OCI-LY1 (cell line): ENCODE results near the gene BLM.

Experiments used
- H2AFZ ChIP-seq: fragments of 200-600 bp; sonication (generic), shearing (Covaris generic); 2 replicates; pipeline ENCODE4 v1.6.0; 2014; ENCODE audit warnings: antibody characterized with exemption, mild to moderate bottlenecking, low read length
- H3F3A ChIP-seq: fragments of 200-600 bp; sonication (generic), shearing (Covaris generic); 2 replicates; pipeline ENCODE4 v1.6.0; 2014; ENCODE audit warnings: mild to moderate bottlenecking, antibody characterized with exemption, low read length, moderate library complexity; ENCODE audit not compliant: insufficient read depth
- H3K27ac ChIP-seq: fragments of 200-600 bp; sonication (generic); 2 replicates; pipeline ENCODE4 v1.5.1; 2014; ENCODE audit warnings: low read length, mixed run types, mild to moderate bottlenecking, low read depth; ENCODE audit not compliant: poor library complexity, severe bottlenecking
- H3K27me3 ChIP-seq: fragments of 200-600 bp; sonication (generic); 2 replicates; pipeline ENCODE4 v1.6.0; 2014; ENCODE audit warnings: antibody characterized with exemption, mild to moderate bottlenecking, low read length, moderate library complexity; ENCODE audit not compliant: insufficient read depth
- H3K36me3 ChIP-seq: fragments of 200-600 bp; sonication (generic); 2 replicates; pipeline ENCODE4 v1.6.1; 2014; ENCODE audit warnings: mild to moderate bottlenecking, antibody characterized with exemption, low read length, moderate library complexity, mixed read lengths; ENCODE audit not compliant: insufficient read depth
- H3K4me1 ChIP-seq: fragments of 200-600 bp; sonication (generic); 2 replicates; pipeline ENCODE4 v1.5.1; 2014; ENCODE audit warnings: mild to moderate bottlenecking, low read length, moderate library complexity; ENCODE audit not compliant: insufficient read depth, severe bottlenecking
- H3K4me2 ChIP-seq: fragments of 200-600 bp; sonication (generic), shearing (Covaris generic); 2 replicates; pipeline ENCODE4 v1.6.1; 2014; ENCODE audit warnings: low read length
- H3K4me3 ChIP-seq: fragments of 200-600 bp; sonication (generic); 2 replicates; pipeline ENCODE4 v1.5.1; 2014; ENCODE audit warnings: low read length, low read depth, mild to moderate bottlenecking, mixed read lengths; ENCODE audit not compliant: poor library complexity, severe bottlenecking
- H3K79me2 ChIP-seq: fragments of 200-600 bp; shearing (Covaris generic); 2 replicates; pipeline ENCODE4 v1.6.1; 2016; ENCODE audit warnings: mixed run types, low read length, mixed read lengths; ENCODE audit not compliant: insufficient read depth
- H3K9ac ChIP-seq: fragments of 200-600 bp; sonication (generic), shearing (Covaris generic); 2 replicates; pipeline ENCODE4 v1.6.1; 2014; ENCODE audit warnings: mild to moderate bottlenecking, low read length, mixed read lengths
- H3K9me2 ChIP-seq: fragments of 200-600 bp; sonication (generic), shearing (Covaris generic); 2 replicates; pipeline ENCODE4 v1.6.1; 2014; ENCODE audit warnings: low read depth, mild to moderate bottlenecking, low read length, mixed read lengths
- H3K9me3 ChIP-seq: fragments of 200-600 bp; shearing (Covaris generic); 2 replicates; pipeline ENCODE4 v1.6.1; 2014; ENCODE audit warnings: low read length, mixed read lengths
- H4K20me1 ChIP-seq: fragments of 200-600 bp; sonication (generic), shearing (Covaris generic); 2 replicates; pipeline ENCODE4 v1.6.0; 2016; ENCODE audit warnings: mild to moderate bottlenecking, low read length; ENCODE audit not compliant: insufficient read depth
- CTCF ChIP-seq: fragments of 200-600 bp; sonication (generic), shearing (Covaris generic); IDR thresholded peaks from 2 replicates; pipeline ENCODE4 v1.5.1; 2017; ENCODE audit warnings: mild to moderate bottlenecking, antibody characterized with exemption, low read length, moderate library complexity, mixed read lengths
- EZH2 ChIP-seq: fragments of 200-600 bp; sonication (generic), shearing (Covaris generic); IDR thresholded peaks from 2 replicates; pipeline ENCODE4 v1.8.0; 2017; ENCODE audit warnings: borderline replicate concordance, mixed run types, mild to moderate bottlenecking, antibody characterized with exemption, low read length, moderate library complexity, mixed read lengths

The BLM gene

GRCh38 chr15:90859234-90860131 lies 142.3 kb downstream of the BLM start:
- H3K4me2 ChIP-seq = no peak overlapping the region
- peaks cover 10% of the 10 kb centered on the region for H3K4me1 ChIP-seq
- H3K4me3 ChIP-seq = no peak overlapping the region
- no peaks in the 10 kb centered on the region for H3K36me3 ChIP-seq
- H3K79me2 ChIP-seq = no peaks in the 10 kb centered on the region
- no peaks in the 10 kb centered on the region for H3F3A ChIP-seq
- no peak overlapping the region for H2AFZ ChIP-seq
- no peak overlapping the region for H3K27ac ChIP-seq
- no peak overlapping the region for H3K9ac ChIP-seq
- H3K9me3 ChIP-seq = no peaks in the 10 kb centered on the region
- H4K20me1 ChIP-seq = no peaks in the 10 kb centered on the region
- H3K9me2 ChIP-seq = no peaks in the 10 kb centered on the region
- H3K27me3 ChIP-seq = 0 out of 2 replicates have a peak, but pooled peaks cover 5% of the 10 kb centered on the region
- TF ChIP-seq CTCF (no peak), EZH2 (no peak)

- H2AFZ ChIP-seq = no peak overlapping the region
- no peaks in the 10 kb centered on the region for H3K79me2 ChIP-seq
- no peak overlapping the region for H3K4me3 ChIP-seq
- TF ChIP-seq EZH2 = no peak
- no peak for TF ChIP-seq CTCF
- no peak overlapping the region for H3K9ac ChIP-seq
- H3K27ac ChIP-seq = no peak overlapping the region
- no peaks in the 10 kb centered on the region for H3F3A ChIP-seq
- no peaks in the 10 kb centered on the region for H3K9me3 ChIP-seq
- H3K4me2 ChIP-seq = no peak overlapping the region
- no peaks in the 10 kb centered on the region for H3K9me2 ChIP-seq
- no peaks in the 10 kb centered on the region for H4K20me1 ChIP-seq
- H3K36me3 ChIP-seq = no peaks in the 10 kb centered on the region
- H3K4me1 ChIP-seq = peaks cover 10% of the 10 kb centered on the region
- 0 out of 2 replicates have a peak, but pooled peaks cover 5% of the 10 kb centered on the region for H3K27me3 ChIP-seq
Measured at GRCh38 chr15:90860450-90860849, 143.3 kb downstream of the BLM start.

GRCh38 chr15:90860942-90861675 lies 144.0 kb downstream of the BLM start:
- no peak overlapping the region for H3K4me3 ChIP-seq
- no peaks in the 10 kb centered on the region for H3K79me2 ChIP-seq
- H3K9me2 ChIP-seq = no peaks in the 10 kb centered on the region
- no peak overlapping the region for H3K27ac ChIP-seq
- H4K20me1 ChIP-seq = no peaks in the 10 kb centered on the region
- H3K36me3 ChIP-seq = no peaks in the 10 kb centered on the region
- no peak overlapping the region for H3K9ac ChIP-seq
- no peak overlapping the region for H2AFZ ChIP-seq
- H3K4me2 ChIP-seq = no peak overlapping the region
- H3K27me3 ChIP-seq = 0 out of 2 replicates have a peak, but pooled peaks cover 9% of the 10 kb centered on the region
- TF ChIP-seq CTCF = no peak
- TF ChIP-seq EZH2 = no peak
- H3K4me1 ChIP-seq = peaks cover 10% of the 10 kb centered on the region
- no peaks in the 10 kb centered on the region for H3F3A ChIP-seq
- H3K9me3 ChIP-seq = no peaks in the 10 kb centered on the region
